Activated CD4-positive, alpha-beta T cell treated with anti-CD3 and anti-CD28 coated beads for 36 hours (primary cell): Measurements from ENCODE around the gene TPCN2. TPM values are rescaled to one million over a fixed set of nuclear protein-coding genes. Genes with fewer than 3 reads are reported as not detected.

ENCODE experiments used
- microRNA-seq: library from miRNA; unstranded; fragments of <30 nt; microRNA quantifications from one replicate; pipeline ENCODE4 v1.2.0, GENCODE V29; 2021; ENCODE audit warnings: borderline replicate concordance
- total RNA-seq, 2 experiments: library from RNA; stranded (reverse); gene quantifications; one replicate each; pipeline ENCODE4 v1.2.3, GENCODE V29; 2021

Gene TPCN2
- total RNA-seq, 2 experiments from 2014 or later = 7.4 to 10.4 TPM

Small RNA genes lying within 50 kb of the gene (microRNA-seq; reads per million reads assigned to microRNA genes)
- gene MIR3164 = 1.8 reads per million

Other genes starting within 250 kb of the TPCN2 start
- gene CPT1A, start 207.0 kb upstream of the TPCN2 start, total RNA-seq = 10 to 100 TPM; 23.3 to 25.4 TPM
- gene MRPL21, start 145.1 kb upstream of the TPCN2 start, total RNA-seq = 100 to 1,000 TPM; 100 to 102 TPM
- 10 to 100 TPM; 20.9 to 25.4 TPM for gene IGHMBP2, start 145.0 kb upstream of the TPCN2 start, total RNA-seq
- not detected for gene MRGPRD, start 67.9 kb upstream of the TPCN2 start, total RNA-seq
- not detected for gene MRGPRF, start 35.7 kb upstream of the TPCN2 start, total RNA-seq
- gene SMIM38, start 107.0 kb downstream of the TPCN2 start, total RNA-seq = under 1 TPM; 0.47 to 0.94 TPM
- gene MYEOV, start 245.2 kb downstream of the TPCN2 start, total RNA-seq = not detected